ENCODE data around the gene ELL. TPM values are rescaled to one million over a fixed set of nuclear protein-coding genes. Genes with fewer than 3 reads are reported as not detected.

Gene ELL
- total and polyA plus RNA-seq, 9 of the 15 experiments (the other 6 are each of a cell fraction or from before 2014, with no cell fraction given), result 0.24 to 22.5 (median 4.1) TPM

GRCh38 chr19:18417250-18418028 is 104.4 kb downstream of the ELL start (continued):
- TF ChIP-seq ZNF644 (tag; IDR thresholded peaks at IDR 0.05; ENCODE audit: low read depth), result no peak; the same call in 1 of the 2 replicates
- TF ChIP-seq JUND (IDR thresholded peaks at IDR 0.05; ENCODE audit: borderline replicate concordance, low read depth, low read length), result no peak
- TF ChIP-seq JUND (tag; IDR thresholded peaks at IDR 0.05; ENCODE audit: borderline replicate concordance, low read depth, low read length), result no peak
- TF ChIP-seq ZNF551 (CRISPR knock-in tag; IDR thresholded peaks at IDR 0.05), result no peak
- no peak for TF ChIP-seq TEAD2 (tag; IDR thresholded peaks at IDR 0.05)
- TF ChIP-seq BHLHE40 (IDR thresholded peaks at IDR 0.05; ENCODE audit: low read length), result no peak
- no peak for TF ChIP-seq E2F4 (CRISPR knock-in tag; IDR thresholded peaks at IDR 0.05; ENCODE audit: low read depth)
- TF ChIP-seq OTX1 (CRISPR knock-in tag; IDR thresholded peaks at IDR 0.05), result no peak
- TF ChIP-seq NFE2L1 (tag; IDR thresholded peaks at IDR 0.05; ENCODE audit: borderline replicate concordance, low read depth), result no peak
- no peak for TF ChIP-seq SAFB (IDR thresholded peaks at IDR 0.05; ENCODE audit: borderline replicate concordance, low read depth, low read length)
- TF ChIP-seq FOSL1 (tag; conservative IDR thresholded peaks at IDR 0.05), result peak; percentile 32; the same call in 1 of the 2 replicates
- TF ChIP-seq PTBP1 (IDR thresholded peaks at IDR 0.05; ENCODE audit: low read depth, low read length), result no peak; the same call in 1 of the 2 replicates
- TF ChIP-seq PHF20 (IDR thresholded peaks at IDR 0.05; ENCODE audit: partially characterized antibody), result no peak
- peak; percentile 65; the same call in 1 of the 2 replicates for TF ChIP-seq ARID4B (CRISPR knock-in tag; IDR thresholded peaks at IDR 0.05)
- TF ChIP-seq ATF3 (IDR thresholded peaks at IDR 0.05), result no peak
- no peak for TF ChIP-seq ATF3 (CRISPR knock-in tag; conservative IDR thresholded peaks at IDR 0.05)
- no peak for TF ChIP-seq ZNF445 (CRISPR knock-in tag; IDR thresholded peaks at IDR 0.05; ENCODE audit: low read depth)
- peak; percentile 89 for TF ChIP-seq VEZF1 (CRISPR knock-in tag; IDR thresholded peaks at IDR 0.05)
- TF ChIP-seq E2F5 (CRISPR knock-in tag; IDR thresholded peaks at IDR 0.05), result no peak
